SW480 (cell line): ENCODE results near the gene FAM72C.
A peak's percentile ranks its signal among the peaks of the same experiment; 100 is the strongest.
"Not testable (repeated sequence)": the region's sequence is repeated elsewhere in the genome, so short reads cannot be mapped to it uniquely, and the experiment has no call there.

ENCODE experiments used
- DNase-seq: peaks from one replicate; pipeline ENCODE4 v3.0.0-alpha.2; 2016; ENCODE audit warnings: low spot score

The FAM72C gene

DNA sequence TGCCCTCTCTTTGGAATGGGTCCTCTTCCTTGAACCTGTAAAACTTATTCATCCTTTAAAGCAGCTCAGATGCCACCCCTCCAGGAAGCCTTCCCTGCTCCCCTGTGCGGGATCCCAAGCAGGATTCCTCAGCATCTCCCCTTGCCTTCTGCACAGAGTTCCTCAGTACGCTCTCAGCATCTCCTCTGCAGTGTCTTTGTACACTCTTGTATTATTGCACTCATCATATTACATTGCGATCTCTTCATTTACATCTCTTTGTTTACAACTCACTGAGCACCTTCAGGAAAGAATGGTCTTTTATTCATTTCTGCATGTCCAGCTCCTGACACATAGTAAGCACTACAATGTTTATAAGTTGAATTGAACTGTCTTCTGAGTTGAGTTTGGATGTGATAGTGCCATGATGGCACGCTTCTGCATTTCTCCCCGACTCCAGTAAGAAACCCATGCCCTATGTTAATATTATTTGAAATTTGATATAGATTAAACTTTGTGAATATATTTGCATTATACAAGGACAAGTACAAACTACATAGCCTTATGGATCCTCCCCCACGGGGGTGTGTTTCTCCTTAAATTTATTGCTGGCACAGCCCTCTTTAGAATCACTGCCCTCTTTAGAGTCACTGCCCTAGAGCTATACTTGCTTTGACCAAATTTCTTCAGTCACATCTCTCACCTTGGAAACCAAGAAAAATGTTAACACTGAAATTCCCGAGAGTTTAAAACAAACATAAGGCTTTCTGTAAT, 13.1 kb upstream of the FAM72C start:
- not testable (repeated sequence) for DNase-seq

DNA sequence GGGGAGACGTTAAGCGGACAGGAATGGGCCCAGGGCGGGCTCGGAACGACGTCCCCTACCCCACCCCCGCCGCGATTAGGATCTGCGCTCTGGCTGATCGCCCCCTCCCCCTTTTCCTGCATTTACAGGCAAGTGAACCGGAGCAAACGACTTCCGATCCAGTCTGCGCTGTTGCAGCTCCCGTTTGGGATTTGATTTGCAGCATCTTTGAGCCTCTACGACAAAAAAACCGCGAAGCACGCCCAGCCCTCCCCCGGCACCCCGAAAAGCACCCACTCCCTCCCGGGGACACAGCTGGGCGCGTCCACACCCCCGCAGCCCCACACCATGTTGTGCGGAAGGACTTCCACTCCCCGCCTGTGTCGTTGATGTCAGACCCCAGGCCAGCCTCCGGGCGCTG, 2.6 kb upstream of the FAM72C start:
- DNase-seq = not testable (repeated sequence)

DNA sequence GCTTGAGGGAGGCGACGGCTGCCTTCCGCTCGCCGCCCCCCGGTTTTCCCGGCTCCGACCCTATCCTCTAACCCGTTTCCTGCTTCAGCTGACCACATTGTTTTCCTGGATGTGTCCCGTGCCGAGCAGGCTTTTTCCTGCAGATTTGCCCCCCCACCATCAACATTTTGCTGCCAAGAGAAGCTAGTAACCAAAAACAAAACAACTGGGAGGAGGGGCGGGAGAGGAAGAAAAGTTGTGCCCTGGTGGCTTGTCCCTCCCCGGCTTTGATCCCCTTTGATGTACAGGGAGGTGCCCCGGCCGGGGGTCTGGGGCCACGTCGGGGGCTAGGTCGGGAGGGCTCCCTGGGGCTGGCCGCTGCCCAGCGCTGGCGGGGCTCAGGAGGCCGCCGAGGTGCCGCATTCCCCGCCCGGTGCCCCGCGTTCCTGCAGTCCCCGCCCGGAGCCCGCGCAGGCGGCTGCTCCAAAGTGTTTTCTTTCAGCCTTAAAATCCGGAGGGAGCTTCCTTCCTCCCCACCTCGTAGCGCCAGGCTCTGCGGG, 2.2 kb upstream of the FAM72C start:
- DNase-seq = not testable (repeated sequence)

DNA sequence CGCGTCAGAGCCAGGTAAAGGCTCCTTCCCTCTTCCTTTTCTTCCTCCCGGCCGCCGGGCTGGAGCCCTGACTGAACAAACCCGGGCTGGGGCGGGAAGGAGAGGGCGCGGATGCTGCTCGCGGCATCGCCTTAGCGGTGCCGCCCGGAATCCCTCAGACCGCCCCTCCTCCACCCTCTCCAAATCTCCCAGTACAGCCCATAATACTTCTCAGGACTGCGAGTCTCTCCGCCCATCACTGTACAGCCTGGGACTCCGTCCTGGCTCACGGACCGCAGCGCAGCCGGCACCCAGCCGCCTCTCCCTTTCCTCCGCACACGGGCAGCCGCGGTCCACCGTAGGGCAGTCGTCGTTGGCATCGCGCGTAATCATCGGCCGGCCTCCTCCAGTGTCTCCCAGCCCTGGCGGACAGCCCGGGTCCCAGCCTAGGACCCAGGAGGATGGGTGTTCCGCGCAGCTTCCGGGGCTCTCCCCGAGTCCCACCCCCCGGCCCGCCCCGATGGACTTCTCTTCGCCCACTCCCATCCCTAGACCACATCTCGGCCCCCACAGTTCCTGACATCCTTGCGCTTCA, 1.1 kb upstream of the FAM72C start:
- DNase-seq = not testable (repeated sequence)

DNA sequence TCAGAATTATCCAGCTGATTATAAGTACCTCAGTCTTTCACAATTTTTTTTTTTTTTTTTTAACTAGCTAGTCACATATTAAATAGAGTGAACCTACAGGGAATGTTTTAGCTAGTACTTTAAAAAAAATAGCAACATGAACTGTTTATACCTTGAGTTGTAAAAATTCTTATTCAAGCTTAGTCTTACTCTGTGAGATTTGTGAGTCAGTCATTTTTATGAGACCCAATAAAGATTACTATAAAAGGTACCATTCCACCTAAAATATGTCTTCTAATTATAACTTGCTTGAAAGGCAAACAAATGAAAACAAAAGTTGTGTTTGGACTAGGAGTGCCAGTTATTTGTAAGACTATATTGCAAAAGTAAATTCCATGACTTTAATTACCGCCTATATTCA, 5.9 kb downstream of the FAM72C start:
- not testable (repeated sequence) for DNase-seq

DNA sequence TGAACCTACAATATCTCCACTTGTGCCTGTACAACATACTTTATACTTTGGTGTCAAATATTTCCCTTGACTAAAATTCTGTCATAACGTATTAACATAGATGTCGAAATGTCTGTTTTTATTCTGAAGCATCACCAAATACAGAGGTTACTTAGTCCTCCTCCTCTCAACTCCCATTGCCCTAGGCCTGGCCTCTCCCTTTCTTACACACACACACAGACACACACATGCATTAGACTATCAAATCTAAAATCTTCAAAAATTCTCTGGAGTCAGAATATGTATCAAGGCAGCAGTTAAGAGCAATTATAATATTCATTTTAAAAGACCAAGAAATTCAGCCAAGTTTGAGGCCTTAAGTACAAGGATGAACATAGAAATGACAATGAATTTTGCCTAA, 7.5 kb downstream of the FAM72C start:
- not testable (repeated sequence) for DNase-seq

DNA sequence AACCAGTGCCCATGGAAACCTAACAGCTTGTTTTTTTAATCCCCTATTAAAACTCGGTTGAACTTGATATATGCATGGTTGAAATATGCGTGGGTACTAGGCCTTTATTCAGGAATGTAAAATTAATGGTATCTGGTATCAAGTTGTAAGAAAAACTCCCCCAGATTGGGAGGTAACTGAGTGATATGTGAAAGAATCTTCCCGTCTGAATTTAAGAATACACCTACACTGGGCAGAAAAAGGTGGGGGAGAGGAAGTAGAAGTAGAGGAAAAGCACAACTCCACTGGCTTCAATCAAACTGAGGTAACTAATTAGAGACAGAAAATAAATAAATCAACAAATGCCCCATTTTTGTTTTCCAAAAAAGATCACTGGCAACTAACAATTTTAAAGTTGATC, 15.9 kb downstream of the FAM72C start:
- not testable (repeated sequence) for DNase-seq

DNA sequence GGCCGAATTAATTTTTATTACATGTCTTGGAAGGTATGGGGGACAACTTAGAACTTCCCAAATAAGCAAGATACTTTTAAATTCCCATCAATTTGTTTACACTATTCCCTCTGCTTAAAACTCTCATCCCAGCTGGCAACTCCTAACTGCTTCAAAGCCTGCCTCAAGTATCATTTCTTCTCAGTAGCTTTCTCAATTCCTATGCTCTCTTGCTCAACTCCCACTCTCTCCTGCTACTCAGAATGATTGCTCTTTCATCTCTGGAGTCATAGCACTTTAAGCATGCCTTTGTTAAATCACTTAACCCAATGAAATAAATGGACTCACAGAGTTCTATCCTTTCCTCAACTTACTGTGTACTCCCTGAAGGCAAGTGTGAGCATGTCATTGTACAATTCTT, 18.9 kb downstream of the FAM72C start:
- DNase-seq = not testable (repeated sequence)

DNA sequence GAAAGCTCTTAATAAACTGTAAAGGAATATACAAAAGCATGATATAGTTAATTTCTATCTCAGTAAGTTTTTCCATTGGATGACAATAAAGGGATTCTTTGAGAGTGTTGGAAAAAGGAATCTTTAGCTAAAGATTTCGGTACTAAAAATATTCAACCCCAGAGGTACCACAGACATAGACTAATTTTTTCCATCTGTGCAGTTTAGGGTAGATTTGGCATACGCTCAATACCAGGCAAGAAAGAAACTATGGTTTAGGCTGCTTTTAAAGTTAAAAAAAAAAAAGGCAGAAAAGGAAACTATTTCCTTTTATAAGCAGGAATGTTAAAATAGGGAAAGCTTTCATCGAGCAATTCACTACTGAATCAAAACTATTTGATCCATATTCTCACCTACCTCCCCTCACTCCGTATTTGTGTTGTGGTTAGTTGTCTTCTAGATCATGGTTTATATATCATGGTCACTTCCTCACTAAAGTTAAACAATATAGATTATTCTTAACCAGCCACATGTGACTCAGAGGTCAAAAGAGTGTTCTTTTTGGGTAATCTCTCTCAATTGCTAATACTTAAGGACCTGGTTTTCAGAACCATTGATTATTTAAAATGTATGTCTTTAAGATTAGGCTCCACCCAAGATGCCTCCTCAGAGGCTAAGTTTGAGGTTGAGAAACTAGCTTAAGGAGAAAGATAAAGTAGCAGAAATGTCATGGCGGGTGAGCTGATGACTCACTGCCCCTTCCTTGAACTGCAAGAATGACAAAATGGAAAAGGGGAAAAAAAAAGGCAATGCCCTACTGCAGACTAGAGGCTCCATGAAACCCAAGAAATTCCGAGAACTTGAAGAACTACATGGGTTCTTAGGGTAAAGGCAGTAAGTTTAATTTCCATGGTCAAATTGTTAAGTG, 20.0 kb downstream of the FAM72C start:
- not testable (repeated sequence) for DNase-seq

DNA sequence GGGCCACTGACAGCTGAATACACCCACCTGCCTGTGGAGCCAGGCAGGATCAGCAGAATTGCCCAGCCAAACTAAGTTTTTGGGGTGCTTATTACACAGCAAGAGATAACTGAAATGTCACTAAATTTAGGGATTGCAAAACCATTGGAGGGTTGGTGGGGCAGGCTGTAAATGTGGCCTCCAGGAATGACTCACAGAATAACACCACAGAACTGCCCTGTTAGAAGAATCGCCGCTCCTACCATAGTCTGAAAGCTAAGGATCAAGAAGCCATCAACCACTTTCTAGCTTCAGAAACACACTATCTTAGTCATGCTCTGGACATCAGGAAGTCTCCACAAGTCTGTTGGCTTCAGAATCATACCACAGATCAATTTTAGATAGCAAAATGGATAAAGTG, 24.0 kb downstream of the FAM72C start:
- not testable (repeated sequence) for DNase-seq

DNA sequence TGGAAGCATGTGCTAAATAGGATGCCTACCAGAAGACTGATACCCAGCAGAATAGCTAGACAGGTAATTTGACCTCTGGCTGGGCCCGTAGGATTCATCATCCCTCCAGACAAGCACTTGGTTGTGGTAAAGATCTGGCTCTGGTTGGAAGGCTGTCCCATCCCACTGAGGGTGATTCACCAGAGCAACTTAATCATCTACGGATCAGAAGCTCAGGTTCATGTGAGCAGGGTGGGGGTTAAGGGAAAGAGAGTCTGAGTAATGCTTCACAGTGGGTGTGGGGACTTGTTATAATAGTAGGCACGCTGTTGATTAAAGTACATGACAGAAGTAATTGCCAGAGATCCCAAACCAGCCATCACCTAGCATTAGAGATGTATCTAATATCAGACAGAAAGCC, 26.5 kb downstream of the FAM72C start:
- DNase-seq = not testable (repeated sequence)

DNA sequence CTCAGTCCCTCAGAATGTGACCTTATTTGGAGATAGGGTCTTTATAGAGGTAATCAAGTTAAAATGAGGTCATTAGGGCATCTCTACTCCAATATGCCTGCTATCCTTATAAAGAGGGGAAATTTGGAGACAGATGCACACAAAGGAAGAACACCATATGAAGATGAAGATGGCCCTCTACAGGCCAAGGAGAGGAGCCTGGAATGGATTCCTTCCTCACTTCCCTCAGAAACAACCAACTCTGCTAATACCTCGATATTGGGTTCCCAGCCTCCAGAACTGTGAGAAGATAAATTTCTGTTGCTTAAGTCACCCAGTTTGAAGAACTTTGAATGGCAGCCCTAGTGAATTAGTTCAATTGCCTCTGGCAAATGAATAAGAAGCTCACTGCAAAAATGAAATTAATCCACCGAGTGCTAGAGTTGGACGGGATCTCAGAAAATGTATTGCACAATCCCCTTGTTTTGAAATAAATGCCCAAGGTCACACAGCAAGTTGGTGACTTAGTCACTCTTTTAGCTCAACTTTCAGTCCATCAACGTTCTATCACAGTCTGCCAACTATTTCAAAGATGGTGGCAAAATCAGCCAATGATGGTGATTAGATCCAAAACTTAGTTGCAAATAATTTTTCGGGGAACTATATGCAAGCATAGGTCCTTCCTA, 27.1 kb downstream of the FAM72C start:
- not testable (repeated sequence) for DNase-seq

DNA sequence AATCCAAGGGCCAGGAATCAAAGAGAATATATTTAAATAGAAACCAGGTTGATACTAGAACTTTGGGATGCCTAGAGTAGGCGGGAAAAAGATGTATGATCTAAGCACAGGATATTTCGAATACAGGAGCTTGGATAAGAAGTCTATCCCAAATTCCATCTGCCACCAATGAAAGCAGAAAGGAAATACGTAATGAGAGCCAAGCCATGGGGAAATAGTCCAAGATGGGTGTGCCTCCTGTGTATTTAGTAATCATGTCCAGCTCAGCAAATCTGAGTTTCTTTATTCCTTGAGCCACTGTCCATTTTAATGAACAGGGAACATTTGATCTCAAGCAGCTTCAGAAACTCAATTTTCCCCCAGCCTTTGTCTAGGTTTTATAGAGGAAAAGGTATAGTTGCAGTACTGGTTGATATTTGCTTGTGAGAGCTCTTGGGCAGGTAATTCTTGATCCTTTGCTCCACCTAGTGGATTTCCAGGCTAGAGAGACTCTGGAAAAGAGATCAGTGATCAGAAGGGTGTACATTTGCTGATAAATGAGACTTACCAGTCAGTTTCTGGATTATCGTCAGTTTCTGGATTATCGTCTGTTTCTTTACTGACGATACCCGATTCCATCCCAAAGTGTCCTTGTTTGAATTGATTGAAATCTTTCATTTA, 28.3 kb downstream of the FAM72C start:
- not testable (repeated sequence) for DNase-seq

DNA sequence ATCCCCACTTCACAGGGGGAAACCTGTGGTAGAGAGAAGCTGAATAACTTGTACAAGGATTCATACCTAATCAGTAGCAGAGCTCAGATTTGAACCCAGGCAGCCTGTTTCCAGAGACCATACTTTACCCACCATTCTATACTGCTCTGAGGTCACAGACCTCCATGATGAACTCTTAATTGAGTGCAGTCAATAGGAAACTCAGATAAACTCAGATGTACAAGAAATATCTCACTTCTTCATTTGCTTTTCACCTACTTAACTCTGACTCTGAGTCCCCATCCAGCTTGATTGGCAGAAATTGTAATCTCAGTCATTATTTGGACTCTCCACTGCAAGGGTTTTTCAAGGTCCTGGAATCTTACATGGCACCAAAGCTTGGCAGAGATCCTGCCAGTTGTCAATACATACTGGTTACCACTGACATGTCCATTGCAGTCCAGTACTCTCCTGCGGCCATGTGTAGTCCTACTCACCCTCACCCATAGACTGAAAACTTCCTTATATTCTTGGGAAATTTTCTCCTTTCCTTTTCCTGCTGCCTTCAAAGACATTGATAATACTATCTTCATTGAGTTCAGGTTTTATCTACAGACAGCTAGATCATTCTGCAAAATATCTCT, 29.4 kb downstream of the FAM72C start:
- DNase-seq = not testable (repeated sequence)

DNA sequence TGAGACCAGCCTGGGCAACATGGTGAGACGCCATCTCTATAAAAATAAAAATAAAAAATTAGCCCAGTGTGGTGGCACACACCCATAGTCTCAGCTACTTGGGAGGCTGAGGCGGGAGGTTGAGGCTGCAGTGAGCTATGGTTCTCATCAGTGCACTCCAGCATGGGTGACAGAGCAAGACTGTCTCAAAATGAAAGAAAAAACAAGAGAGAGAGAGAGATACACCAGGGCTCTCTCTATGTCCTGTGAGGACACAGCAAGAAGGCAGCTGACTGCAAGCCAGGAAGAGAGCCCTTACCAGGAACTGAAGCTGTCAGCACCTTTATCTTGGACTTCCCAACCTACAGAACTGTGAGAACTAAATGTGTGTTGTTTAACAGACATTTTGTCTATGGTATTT, 32.1 kb downstream of the FAM72C start:
- not testable (repeated sequence) for DNase-seq

DNA sequence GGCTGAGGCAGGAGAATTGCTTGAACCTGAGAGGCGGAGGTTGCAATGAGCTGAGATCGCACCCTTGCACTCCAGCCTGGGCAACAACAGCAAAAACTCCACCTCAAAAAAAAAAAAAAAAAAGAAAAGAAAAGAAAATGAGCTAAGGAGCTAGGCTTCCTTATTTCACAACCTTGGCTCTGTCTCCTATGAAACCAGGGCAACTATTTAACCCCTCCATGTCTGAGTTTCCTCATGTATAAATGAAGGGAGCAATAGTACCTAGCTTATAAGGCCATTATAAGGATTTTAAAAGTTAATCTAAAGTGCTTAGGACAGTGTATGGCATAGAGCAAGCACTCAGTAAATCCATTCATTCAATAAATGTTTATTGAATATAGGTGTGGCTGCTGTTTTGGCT, 32.9 kb downstream of the FAM72C start:
- not testable (repeated sequence) for DNase-seq

DNA sequence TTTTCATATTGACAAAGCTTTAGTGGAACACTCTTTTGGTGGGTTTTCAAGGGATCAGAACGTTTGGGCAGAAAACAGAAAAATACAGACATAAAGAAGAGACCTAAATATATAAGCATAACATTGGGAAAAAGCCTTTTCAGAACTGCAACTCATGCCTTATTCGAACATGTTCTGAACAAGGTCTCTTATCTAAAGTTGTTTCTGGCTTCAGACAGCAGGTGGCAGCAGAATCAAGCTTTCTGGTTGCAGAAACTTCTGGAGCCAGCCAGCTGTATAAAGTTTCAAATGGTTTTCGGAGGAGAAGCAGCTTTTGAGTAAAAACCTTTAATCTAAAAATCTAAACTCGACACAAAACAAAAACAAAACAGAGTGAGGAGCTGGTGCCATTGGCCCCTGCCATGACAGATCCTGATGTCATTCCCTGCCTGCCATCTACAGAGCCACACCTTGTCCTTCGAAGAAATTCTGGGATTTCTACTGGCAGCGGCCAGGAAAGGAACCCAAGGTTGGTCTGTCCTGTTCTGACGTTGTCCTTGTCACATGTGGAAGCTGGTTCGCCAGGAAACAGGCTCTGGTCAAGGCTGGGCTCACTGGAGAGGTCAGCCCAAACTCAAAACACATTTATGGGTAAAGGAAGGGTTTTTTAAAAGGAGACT, 35.2 kb downstream of the FAM72C start:
- peak; percentile 1 for DNase-seq

DNA sequence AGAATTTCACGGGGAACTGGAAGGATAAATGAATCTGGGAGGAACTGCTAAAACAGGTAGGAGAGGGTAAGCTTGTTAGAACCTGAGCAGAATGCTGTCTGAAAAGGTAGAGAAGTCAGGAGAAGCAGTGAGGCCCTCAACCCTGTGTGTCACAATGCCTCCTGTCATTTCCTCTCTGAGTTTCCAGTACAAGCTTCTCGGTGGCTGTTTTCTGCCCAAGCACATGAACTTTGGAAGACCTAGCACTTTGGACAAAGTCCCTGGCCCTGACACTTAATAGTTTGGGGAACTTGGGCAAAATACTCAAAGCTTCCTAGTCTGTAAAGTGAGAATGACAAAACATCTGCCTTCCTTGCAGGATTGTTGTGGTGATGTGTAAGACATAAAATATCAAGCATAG, 52.7 kb downstream of the FAM72C start:
- not testable (repeated sequence) for DNase-seq

DNA sequence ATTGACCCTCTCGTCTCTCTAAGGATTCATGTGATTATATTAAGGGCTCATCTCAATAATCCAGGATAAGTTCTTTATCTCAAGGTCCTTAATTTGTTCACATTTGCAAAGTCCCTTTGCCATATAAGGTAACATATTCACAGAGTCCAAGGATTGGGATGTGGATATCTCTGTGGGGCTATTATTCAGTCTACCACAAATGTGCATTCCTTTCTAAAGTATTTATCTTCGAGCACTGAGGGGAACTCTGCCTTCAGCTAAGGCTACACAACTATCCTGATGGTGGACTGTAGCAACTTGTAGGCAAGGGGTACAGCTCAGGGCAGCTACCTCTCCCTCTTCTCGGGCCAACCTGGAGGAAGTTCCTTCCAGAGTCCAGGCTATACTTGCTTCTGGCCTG, 53.2 kb downstream of the FAM72C start:
- not testable (repeated sequence) for DNase-seq

DNA sequence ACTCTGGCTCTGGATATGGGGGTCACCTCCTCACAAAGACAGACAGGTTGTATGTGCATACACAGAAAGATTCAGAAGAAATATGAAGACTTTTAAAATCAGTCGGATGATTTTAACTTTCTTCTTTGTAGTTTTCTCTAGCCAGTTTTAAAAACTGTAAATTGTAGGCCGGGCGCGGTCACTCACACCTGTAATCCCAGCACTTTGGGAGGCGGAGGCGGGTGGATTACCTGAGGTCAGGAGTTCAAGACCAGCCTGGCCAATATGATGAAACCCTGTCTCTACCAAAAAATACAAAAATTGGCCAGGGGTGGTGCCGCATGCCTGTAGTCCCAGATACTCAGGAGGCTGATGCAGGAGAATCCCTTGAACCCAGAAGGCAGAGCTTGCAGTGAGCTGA, 58.1 kb downstream of the FAM72C start:
- DNase-seq = not testable (repeated sequence)
